IPS-11a (cell line): ENCODE results near the gene CEP128.

ENCODE experiments used
- H3K4me3 ChIP-seq: one replicate; pipeline ENCODE4 v1.5.1; 2013; ENCODE audit warnings: low read depth, low read length, control low read depth

The CEP128 gene

GRCh38 chr14:80906336-80906735 lies 35.2 kb downstream of the CEP128 start:
- H3K4me3 ChIP-seq, result no peak overlapping the region

DNA sequence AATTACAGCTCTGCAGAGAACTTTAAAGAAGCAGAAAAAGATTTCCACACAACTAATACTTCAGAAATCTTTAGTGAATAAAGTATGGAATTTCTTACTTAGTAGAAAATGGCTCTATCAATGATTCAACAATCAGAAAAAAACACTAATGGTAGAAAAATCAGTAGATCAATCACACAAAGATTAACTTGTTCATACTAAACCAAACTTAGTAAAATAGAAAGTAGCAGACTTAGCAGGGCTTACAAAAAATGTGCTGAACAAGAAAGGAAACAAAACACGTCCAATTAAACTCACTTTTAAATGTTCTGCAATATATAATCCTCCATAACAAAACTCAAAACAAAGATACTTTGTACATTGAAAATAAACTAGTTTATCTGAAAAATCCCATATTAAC lies 38.9 kb downstream of the CEP128 start:
- no peak overlapping the region for H3K4me3 ChIP-seq

DNA sequence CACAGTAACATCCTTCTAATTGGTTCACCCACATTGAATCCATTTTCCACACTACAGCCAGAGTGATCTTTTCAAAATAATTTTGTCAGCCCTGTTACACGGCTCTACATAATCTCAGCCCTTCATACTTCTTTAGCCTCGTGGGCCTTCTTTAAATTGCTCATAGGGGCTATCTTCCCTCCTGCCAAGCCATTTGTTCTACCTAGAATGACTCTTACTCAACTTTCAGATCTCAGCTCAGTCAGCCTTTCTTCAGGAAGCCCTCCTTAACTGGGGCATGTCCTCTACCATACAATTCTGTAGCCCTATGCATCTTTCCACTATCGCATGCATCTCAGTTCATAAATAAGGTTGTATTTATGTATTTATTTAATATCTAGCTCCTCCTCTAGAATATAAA lies 39.7 kb downstream of the CEP128 start:
- H3K4me3 ChIP-seq, result no peak overlapping the region

GRCh38 chr14:80901260-80901659 lies 40.3 kb downstream of the CEP128 start:
- H3K4me3 ChIP-seq, result no peak overlapping the region

DNA sequence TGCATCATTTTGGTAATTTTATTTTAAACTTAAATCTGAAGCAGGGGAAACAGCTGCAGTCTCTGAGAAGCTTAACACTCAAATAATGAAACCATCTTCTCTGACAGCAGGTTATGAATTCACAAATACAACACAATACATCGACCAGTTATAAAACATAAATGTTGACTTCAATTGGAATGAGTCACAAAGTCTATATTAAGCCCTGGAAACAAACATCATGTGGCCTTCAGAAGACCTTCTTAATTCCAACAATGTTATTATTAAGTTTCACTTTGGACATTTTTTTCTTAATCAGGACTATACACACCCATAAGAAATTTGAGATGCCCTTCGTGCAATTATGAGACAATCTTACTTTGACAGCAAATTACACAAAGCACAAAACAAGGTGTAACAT lies 68.9 kb downstream of the CEP128 start:
- H3K4me3 ChIP-seq, result no peak overlapping the region

GRCh38 chr14:80868260-80868659 lies 73.3 kb downstream of the CEP128 start:
- no peak overlapping the region for H3K4me3 ChIP-seq

GRCh38 chr14:80867798-80868197 lies 73.7 kb downstream of the CEP128 start:
- no peak overlapping the region for H3K4me3 ChIP-seq

- no peak overlapping the region for H3K4me3 ChIP-seq
Observed at GRCh38 chr14:80867091-80867490, 74.4 kb downstream of the CEP128 start.

GRCh38 chr14:80865565-80865964 lies 76.0 kb downstream of the CEP128 start:
- no peak overlapping the region for H3K4me3 ChIP-seq

DNA sequence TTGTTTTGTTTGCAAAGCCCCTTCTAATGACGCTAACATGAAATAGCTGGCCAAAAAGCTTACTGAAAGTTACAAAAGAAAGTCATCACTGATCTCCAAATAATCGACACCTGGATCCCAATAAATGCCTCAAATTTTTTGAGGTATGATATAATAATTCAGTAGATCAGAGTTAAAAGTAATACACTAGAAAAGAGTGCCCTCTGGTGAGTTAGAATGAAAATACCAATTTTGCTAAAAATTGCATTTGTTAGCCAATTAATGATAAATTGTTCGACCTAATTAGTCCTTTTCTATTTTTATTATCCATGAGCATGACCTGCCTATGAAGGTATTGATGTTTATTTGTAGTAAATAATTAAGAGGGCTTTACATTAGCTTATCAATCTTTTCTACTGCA lies 78.6 kb downstream of the CEP128 start:
- H3K4me3 ChIP-seq, result no peak overlapping the region

DNA sequence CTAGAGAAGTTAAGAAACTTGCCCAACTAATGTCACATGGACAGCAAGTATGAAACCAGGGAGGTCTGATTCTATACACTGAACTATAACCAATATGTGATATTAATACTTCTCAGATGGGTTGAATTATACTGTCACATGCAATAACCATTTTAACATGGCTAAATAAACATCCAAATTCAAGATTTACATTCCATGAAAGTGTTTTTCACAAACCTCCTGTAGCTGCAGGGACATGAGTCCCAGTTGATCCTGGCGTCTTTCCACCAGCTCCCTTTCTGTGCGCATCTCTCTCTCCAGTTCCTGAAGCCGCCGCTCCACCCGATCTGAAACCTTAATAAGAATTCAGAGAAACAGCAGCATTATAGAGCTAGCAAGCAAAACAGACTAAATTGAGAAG lies 79.0 kb downstream of the CEP128 start:
- H3K4me3 ChIP-seq, result no peak overlapping the region

- H3K4me3 ChIP-seq, result no peak overlapping the region
Observed at GRCh38 chr14:80850197-80850814, 91.2 kb downstream of the CEP128 start.

- no peak overlapping the region for H3K4me3 ChIP-seq
Observed at GRCh38 chr14:80847070-80847469, 94.5 kb downstream of the CEP128 start.

DNA sequence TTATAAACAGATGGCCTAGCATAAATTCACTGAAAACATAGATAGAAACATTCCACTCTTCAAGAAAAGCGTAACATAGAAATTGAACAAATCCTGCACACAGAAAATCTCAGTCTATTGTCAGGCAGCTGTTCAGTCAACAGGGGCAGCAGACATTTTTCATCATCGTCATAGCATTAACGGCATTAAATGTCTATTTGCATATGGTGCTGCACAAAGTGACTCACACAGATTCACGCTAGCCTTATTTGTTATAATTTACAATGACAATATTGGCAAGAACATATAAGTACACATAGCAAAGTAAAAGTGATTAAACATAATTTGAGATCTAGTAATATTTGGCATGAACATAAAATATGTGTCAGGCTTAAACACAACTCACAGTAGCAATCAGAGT lies 95.7 kb downstream of the CEP128 start:
- no peak overlapping the region for H3K4me3 ChIP-seq

DNA sequence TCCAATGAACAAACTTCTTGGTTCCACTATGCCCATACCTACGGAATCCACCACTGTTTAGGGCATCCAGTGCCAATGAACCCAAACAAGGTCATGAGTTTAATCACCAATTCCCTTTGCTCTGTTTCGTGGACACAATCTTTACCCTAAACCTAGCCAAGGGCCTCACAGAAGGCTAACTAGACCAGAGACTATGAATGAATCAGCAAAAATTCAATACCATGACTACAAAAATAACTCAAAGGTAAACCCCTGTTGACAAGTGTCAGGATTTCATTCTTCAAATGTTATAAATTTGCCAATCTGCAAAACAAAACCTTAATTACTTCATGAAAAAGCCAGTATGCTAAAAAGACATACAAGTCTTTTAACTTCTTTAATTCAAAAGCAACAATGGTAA lies 96.7 kb downstream of the CEP128 start:
- H3K4me3 ChIP-seq, result no peak overlapping the region

GRCh38 chr14:80839743-80840142 lies 101.8 kb downstream of the CEP128 start:
- H3K4me3 ChIP-seq, result no peak overlapping the region

GRCh38 chr14:80809663-80810062 lies 131.9 kb downstream of the CEP128 start:
- no peak overlapping the region for H3K4me3 ChIP-seq

DNA sequence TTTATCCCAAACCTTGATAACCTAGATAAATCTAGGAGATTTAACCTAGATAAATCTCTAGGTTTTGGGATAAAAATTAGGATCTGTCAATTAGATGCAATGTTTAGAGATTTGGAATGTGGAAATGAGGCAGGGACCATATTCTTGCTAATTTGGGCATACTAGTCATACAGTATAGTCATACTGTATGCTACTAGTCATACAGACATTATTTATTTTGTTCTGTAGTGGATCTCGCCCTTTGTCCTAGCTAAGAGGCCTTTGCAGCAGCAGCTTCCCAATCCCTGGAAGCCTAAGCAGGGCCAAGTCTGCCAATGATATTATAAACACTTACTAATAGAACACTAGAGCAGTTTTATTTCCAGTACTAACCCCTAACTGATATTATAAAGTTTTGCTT lies 136.4 kb downstream of the CEP128 start:
- H3K4me3 ChIP-seq, result no peak overlapping the region

- H3K4me3 ChIP-seq, result no peak overlapping the region
Observed at GRCh38 chr14:80798878-80799277, 142.7 kb downstream of the CEP128 start.

DNA sequence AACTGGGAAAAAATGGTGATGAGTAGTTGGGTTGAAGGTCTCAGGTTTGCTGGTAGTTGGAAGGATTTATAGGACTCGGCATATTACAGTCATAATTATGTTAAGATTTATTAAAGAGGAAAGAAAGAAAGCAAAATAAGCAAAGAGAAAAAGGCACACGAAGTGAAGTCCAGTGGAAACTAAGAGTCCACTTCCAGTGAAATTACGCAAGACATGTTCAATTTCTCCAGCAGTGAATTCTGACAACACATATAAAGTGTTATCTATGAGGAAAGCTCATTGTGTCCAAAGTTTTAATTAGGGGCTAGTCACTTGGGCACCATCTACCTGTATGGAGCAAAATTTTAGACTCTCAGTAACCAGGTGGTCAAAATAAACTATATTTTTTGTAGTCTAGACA lies 143.3 kb downstream of the CEP128 start:
- H3K4me3 ChIP-seq, result no peak overlapping the region

- H3K4me3 ChIP-seq, result no peak overlapping the region
Observed at GRCh38 chr14:80792771-80793170, 148.8 kb downstream of the CEP128 start.

GRCh38 chr14:80787876-80788275 lies 153.7 kb downstream of the CEP128 start:
- H3K4me3 ChIP-seq, result no peak overlapping the region

DNA sequence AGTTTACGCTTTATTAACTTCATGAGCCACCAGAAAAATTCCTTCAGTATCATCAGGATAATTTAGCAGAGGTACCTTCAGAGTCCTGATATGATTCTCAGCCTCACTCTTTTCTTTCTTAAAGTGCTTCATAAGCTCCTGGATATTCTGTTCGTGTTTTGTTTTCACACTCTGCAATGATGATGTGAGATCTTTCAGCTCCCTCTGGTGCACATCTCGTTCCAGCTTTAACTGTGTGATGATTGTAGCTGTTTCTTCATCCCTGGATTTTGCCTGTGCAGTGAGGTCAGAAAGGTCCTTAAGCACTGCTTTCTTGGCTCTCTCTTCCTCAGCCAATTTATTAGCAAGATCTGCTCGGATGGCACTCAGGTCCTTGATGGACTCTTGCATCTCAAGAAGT lies 156.7 kb downstream of the CEP128 start:
- H3K4me3 ChIP-seq, result no peak overlapping the region

- no peak overlapping the region for H3K4me3 ChIP-seq
Observed at GRCh38 chr14:80781972-80782367, 159.6 kb downstream of the CEP128 start.
